Memory B cell (primary cell): ENCODE data around the gene ETF1.
A peak's percentile ranks its signal among the peaks of the same experiment; 100 is the strongest.
"Not testable (repeated sequence)": the region's sequence is repeated elsewhere in the genome, so short reads cannot be mapped to it uniquely, and the experiment has no call there.

Experiments used
- ATAC-seq: fragments of 150-1000 bp; cut with Tn5 transposase; 2 replicates; pipeline ENCODE4 v1.10.0; 2021; ENCODE audit warnings: low read depth, mild to moderate bottlenecking, moderate library complexity
- DNase-seq, 2 donors: peaks; one replicate each; pipeline ENCODE4 v3.0.0; 2022; ENCODE audit warnings: low spot score in 2 of 2
- H3K27ac Mint-ChIP-seq: one replicate; pipeline ENCODE4 v1.8.0; 2022; ENCODE audit warnings: mild to moderate bottlenecking, moderate library complexity, mixed read lengths
- H3K27me3 Mint-ChIP-seq: one replicate; pipeline ENCODE4 v1.8.0; 2022; ENCODE audit warnings: mixed read lengths
- H3K36me3 Mint-ChIP-seq: one replicate; pipeline ENCODE4 v1.8.0; 2022; ENCODE audit warnings: mild to moderate bottlenecking, mixed read lengths
- H3K4me1 Mint-ChIP-seq: one replicate; pipeline ENCODE4 v1.8.0; 2022; ENCODE audit warnings: mixed read lengths
- H3K4me3 Mint-ChIP-seq: one replicate; pipeline ENCODE4 v1.8.0; 2022; ENCODE audit warnings: mild to moderate bottlenecking, moderate library complexity, mixed read lengths
- H3K9me3 Mint-ChIP-seq: one replicate; pipeline ENCODE4 v1.8.0; 2022; ENCODE audit warnings: mixed read lengths

Gene ETF1

DNA sequence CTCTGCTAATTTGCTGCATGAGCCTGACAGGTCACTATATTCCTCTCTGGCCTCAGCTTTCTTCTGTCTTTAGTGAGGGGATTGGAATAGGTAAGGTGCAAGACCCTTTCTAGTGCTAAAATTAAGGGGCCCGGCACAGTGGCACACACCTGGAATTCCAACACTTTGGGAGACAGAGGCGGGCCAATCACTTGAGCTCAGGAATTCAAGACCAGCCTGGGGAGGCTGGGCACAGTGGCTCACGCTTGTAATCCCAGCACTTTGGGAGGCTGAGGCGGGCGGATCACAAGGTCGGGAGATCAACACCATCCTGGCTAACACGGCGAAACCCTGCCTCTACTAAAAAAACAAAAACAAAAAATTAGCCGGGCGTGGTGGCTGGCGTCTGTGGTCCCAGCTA lies 40.5 kb downstream of the ETF1 start:
- Mint-ChIP-seq H3K9me3 (no peaks in the 10 kb centered on the region), H3K4me3 (no peak overlapping the region), H3K4me1 (peaks cover 3% of the 10 kb centered on the region), H3K27ac (no peak overlapping the region), H3K27me3 (no peaks in the 10 kb centered on the region), H3K36me3 (peaks cover 3% of the 10 kb centered on the region)
- DNase-seq = no peak
- no peak for ATAC-seq

DNA sequence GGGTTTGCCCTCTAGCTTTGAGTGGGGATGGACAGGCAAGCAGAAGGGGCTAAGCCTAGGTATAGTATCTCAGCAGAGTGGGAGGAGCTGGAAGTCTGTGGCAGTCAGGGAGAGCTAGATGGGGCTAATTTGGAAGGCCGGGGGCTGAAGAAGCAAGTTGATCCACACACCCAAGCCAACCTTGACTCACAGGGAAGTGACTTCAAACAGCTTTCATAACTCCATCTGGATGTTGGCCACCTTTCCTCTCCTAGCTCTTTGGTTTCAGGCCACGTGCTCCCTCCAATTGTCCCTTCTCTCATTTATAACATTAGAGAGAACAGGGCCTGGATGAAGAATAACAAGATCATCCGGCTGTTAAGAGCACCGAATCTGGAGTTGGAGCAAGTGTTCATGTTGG lies 40.9 kb downstream of the ETF1 start:
- Mint-ChIP-seq H3K4me1 (peaks cover 3% of the 10 kb centered on the region), H3K36me3 (no peaks in the 10 kb centered on the region), H3K27me3 (no peaks in the 10 kb centered on the region), H3K4me3 (no peak overlapping the region), H3K9me3 (no peaks in the 10 kb centered on the region), H3K27ac (no peak overlapping the region)
- no peak for DNase-seq
- ATAC-seq = no peak

DNA sequence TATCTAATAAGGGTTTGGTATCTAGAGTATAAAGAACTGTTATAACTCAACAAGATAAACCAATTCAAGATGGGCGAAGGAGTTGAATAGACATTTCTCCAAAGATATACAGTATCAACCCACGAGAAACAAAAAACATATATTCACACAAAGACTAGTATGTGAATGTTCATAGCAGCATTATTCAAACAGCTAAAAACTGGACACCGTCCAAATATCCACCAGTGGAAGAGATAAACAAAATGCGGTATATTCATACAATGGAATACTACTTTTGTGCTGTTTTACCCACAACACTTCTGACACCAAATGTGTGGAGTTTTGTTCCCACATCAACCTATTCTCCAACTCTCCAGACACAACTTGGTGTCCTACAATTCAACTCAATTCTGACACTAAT lies 44.7 kb downstream of the ETF1 start:
- H3K27me3 Mint-ChIP-seq = peaks cover 4% of the 10 kb centered on the region
- H3K4me3 Mint-ChIP-seq = no peak overlapping the region
- no peaks in the 10 kb centered on the region for H3K4me1 Mint-ChIP-seq
- no peak overlapping the region for H3K27ac Mint-ChIP-seq
- ATAC-seq = no peak
- no peaks in the 10 kb centered on the region for H3K36me3 Mint-ChIP-seq
- H3K9me3 Mint-ChIP-seq = no peaks in the 10 kb centered on the region
- DNase-seq = no peak

DNA sequence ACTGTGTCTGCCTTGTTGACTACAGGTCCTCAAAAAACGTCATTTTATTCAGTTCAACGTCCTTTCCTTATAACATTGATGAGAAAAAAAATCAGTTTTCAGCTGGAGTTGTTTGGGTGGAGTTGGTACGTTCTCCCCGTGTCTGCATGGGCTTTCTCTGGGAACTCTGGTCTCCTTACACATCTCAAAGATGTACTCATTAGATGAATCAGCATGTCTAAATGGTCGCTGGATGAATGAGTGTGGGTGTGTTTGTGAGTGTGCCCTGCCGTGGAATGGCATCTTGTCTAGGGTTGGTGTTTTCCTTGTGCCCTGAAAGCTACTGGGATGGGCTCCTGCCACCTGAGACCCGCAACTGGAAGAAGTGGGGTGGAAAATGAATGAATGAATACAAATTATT lies 47.7 kb downstream of the ETF1 start:
- Mint-ChIP-seq H3K4me3 (no peak overlapping the region), H3K9me3 (no peaks in the 10 kb centered on the region)

DNA sequence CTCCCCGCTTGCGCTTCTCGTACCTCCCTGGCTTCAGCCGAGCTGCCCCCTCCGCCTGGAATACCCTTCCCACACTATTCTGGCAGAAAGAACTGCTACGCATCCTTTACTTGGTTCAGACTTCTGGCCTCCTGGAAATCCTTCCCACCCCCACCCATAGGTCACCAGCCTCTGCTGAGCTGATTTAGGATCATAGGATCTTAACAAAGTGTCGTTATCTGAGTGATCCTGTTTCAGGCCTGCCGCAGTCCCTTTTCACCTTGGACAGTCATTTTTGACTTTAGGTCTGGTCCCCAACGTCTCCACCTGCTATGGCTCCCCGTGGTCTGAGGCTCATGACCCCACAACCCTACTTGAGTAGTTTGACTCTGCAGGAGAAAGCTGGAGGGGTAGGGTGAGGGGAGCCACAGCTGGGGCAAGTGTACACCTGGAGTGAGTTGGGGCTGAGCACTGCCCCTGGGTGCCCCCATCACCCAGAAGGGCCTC lies 50.4 kb downstream of the ETF1 start:
- no peak for DNase-seq
- H3K4me1 Mint-ChIP-seq = peaks cover 4% of the 10 kb centered on the region

More for the DNA sequence above, 47.7 kb downstream of the ETF1 start:
- H3K36me3 Mint-ChIP-seq = no peaks in the 10 kb centered on the region
- H3K27me3 Mint-ChIP-seq = peaks cover 15% of the 10 kb centered on the region
- DNase-seq (no peak), ATAC-seq (no peak)
- peaks cover 4% of the 10 kb centered on the region for H3K4me1 Mint-ChIP-seq
- no peak overlapping the region for H3K27ac Mint-ChIP-seq

DNA sequence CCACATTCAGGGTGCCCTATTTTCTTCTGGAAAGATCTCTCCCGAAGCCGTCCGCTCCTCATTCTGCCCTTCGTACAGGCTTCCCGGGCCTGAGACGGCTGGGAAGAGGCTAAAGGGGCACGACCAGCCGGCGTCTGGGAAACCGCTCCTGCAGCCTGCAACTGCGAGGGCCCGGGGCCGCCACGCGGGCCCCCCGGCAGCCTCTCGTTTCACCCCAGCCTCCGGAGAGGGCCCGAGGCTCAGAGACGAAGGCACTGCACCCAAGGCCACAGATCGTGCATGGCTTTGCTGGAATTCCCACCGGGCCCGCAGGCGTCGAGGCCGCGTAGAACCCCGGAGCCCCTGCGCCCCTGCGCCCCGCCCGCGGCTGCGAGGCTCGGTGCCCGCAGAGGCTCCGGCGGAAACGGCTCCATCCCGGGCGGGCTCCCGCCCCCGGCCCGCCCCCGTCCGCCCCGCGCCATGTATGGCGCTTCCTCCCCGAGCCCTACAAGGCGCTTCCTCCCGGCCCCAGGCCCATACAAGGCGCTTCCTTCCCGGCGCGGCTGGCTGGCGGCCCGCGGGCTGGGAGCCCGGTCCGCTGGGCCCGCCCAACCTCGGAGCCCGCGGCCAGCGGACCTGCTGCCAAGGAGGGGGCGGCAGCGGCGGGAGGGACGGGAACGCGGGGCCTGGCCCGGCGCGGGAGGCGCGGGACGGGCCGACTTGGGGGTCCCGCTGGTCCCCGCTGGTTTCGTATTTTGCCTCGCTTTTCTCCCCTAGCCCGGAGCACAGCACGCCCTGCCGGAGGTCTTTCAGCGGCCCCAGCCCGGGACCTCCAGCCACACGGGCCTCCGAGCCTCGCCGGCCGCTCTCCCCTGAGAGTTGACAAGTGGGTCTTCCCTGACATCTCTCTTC lies 51.1 kb downstream of the ETF1 start:
- H3K27me3 Mint-ChIP-seq = peaks cover 16% of the 10 kb centered on the region
- peak overlapping the region; percentile 97 for H3K4me3 Mint-ChIP-seq
- ATAC-seq = peak; percentile 99

More for the DNA sequence above, 50.4 kb downstream of the ETF1 start:
- Mint-ChIP-seq H3K27me3 (peaks cover 16% of the 10 kb centered on the region), H3K9me3 (no peaks in the 10 kb centered on the region), H3K4me3 (peak overlapping the region; percentile 97), H3K36me3 (no peaks in the 10 kb centered on the region), H3K27ac (no peak overlapping the region)
- ATAC-seq = no peak

DNA sequence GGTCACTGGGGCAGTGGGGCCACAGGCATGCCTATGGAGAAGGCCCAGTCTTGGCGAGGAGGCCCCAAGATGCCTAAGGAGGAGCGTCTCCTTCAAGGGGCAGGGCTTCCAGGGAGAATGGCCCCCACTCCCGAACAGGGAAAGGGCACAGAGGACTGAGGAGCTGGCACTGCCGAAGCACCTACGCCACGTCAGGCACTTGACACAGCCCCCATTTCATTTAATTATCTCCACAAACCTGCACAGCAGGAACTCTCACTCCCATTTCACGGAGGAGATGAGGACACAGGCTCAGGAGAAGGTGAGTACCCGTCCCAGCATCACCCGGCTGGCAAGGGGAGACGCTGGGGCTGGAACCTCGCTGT lies 51.8 kb downstream of the ETF1 start:
- ATAC-seq = no peak
- no peak for DNase-seq
- peak overlapping the region; percentile 56 for H3K4me3 Mint-ChIP-seq
- H3K36me3 Mint-ChIP-seq = no peaks in the 10 kb centered on the region
- no peak overlapping the region for H3K27ac Mint-ChIP-seq
- H3K27me3 Mint-ChIP-seq = peaks cover 16% of the 10 kb centered on the region
- peaks cover 4% of the 10 kb centered on the region for H3K4me1 Mint-ChIP-seq
- H3K9me3 Mint-ChIP-seq = no peaks in the 10 kb centered on the region

More for the DNA sequence above, 51.1 kb downstream of the ETF1 start:
- Mint-ChIP-seq H3K9me3 (no peaks in the 10 kb centered on the region), H3K36me3 (no peaks in the 10 kb centered on the region), H3K27ac (no peak overlapping the region), H3K4me1 (peaks cover 4% of the 10 kb centered on the region)
- peak; percentile 71 to 74 for DNase-seq

DNA sequence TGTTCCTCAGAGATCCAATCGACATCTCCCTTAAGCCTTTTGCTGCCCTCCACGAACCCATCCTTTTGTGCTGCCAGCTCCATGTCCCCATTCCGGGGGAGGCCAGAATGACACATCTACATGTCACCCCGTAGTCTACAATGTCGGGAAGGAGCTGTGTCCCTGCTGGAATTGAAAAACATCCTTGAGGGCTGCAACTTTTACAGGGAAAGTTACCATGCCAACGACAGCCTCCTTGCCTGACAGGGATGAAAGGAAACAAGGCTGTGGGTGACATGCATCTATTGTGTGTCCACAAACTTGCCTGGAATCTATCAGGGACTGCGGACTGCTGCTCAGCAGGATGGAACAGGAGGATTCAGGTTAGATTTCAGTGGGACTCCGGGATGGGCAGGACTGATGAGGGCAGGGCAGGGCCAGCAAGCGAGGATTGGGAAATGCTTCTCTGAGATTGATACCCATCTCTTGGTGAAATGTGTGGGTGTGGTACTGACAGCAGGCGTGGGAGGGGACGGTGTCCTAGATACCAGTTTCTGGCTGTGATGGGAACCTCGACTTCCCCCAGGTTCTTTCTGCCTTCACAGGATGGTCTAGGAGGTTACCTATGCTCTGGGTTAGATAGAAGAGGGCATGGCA lies 52.3 kb downstream of the ETF1 start:
- ATAC-seq = no peak
- no peak overlapping the region for H3K27ac Mint-ChIP-seq
- H3K9me3 Mint-ChIP-seq = no peaks in the 10 kb centered on the region
- H3K36me3 Mint-ChIP-seq = no peaks in the 10 kb centered on the region
- peaks cover 16% of the 10 kb centered on the region for H3K27me3 Mint-ChIP-seq
- no peak for DNase-seq
- H3K4me3 Mint-ChIP-seq = peak overlapping the region; percentile 21
- peaks cover 4% of the 10 kb centered on the region for H3K4me1 Mint-ChIP-seq

DNA sequence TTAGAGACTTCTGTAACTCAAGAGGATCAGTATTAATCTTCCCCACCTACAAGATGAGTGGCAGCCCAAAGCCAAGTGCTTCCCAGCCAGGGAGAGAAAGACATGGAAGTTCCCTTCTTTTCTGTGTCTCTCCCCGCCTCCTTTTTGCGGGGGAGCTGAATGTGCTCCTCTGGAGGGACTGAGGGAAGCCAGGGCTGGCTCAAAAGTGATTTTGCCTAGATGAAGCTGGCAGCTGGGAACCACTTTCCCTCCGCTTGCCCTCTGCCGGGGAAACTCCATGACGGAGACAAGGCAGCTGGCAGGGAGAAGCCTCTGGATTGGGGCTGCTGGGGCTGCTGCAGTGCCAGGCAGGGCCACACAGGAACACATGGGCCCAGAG lies 53.4 kb downstream of the ETF1 start:
- H3K9me3 Mint-ChIP-seq = no peaks in the 10 kb centered on the region
- ATAC-seq (no peak), DNase-seq (no peak)
- peaks cover 4% of the 10 kb centered on the region for H3K4me1 Mint-ChIP-seq
- no peak overlapping the region for H3K27ac Mint-ChIP-seq
- no peak overlapping the region for H3K4me3 Mint-ChIP-seq
- peaks cover 13% of the 10 kb centered on the region for H3K27me3 Mint-ChIP-seq
- H3K36me3 Mint-ChIP-seq = no peaks in the 10 kb centered on the region

DNA sequence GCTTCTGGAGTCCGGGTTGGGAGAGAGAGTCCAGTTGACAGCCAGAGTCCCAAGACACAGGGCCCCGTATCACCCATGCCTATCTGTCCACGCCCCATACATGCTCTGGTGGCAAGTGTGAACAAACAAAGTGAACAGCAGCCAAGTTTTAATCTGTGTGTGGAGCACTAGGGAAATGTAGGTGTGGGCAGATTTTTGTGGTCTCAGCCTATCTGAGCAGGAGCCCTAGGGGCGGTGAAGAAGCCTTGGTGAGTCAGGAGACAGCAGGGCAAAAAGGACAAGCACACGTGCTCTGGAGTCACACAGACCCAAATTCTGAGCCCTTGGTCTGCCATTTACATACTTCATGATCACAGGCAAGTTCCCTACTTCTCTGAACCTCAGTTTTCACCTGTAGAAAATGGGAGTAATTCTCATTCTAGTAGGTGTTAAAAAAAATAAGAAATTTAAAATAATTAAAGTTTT lies 54.5 kb downstream of the ETF1 start:
- no peak overlapping the region for H3K27ac Mint-ChIP-seq
- no peak for DNase-seq
- peaks cover 4% of the 10 kb centered on the region for H3K4me1 Mint-ChIP-seq
- no peaks in the 10 kb centered on the region for H3K9me3 Mint-ChIP-seq
- no peak overlapping the region for H3K4me3 Mint-ChIP-seq
- no peak for ATAC-seq
- H3K36me3 Mint-ChIP-seq = no peaks in the 10 kb centered on the region
- H3K27me3 Mint-ChIP-seq = peaks cover 15% of the 10 kb centered on the region

DNA sequence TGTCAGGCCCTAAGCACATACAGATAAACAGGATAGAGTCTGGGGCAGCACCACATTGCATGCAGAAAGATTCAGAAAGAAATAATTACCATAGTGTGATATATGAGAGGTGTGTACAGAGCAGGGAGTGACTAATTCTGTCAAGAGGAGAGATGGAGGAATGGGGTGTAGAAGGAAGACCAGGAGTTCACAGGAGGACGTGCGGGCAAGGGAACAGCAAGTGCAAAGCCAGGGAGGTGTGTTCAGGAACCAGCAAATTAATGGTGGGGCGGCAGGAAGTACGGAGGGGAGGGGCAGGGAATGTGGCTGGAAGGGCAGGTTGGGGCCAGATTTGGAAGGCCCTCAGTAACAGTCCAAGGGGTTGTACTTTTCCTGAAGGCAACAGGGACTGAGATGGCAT lies 60.4 kb downstream of the ETF1 start:
- H3K27ac Mint-ChIP-seq = no peak overlapping the region
- DNase-seq (no peak), ATAC-seq (no peak)
- no peaks in the 10 kb centered on the region for H3K36me3 Mint-ChIP-seq
- peaks cover 9% of the 10 kb centered on the region for H3K27me3 Mint-ChIP-seq
- H3K4me1 Mint-ChIP-seq = no peaks in the 10 kb centered on the region
- H3K9me3 Mint-ChIP-seq = no peaks in the 10 kb centered on the region
- H3K4me3 Mint-ChIP-seq = no peak overlapping the region

DNA sequence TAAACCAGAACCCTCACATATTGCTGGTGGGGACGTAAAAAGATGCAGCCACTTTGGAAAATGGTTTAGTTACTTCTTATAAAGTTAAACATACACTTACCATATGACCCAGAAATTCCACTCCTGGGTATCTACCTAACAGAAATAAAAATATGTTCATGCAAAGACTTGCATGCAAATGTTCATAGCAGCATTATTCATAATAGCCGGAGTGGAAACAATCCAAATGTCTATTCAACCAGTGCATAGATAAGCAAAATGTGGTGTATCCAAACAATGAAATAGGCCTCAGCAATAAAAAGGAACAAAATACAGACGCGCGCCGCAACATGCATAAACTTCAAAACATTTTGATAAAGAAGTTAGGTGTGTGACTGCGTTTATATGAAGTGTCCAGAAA lies 66.1 kb downstream of the ETF1 start:
- Mint-ChIP-seq H3K4me3 (no peak overlapping the region), H3K4me1 (no peaks in the 10 kb centered on the region), H3K27ac (no peak overlapping the region), H3K9me3 (no peaks in the 10 kb centered on the region), H3K27me3 (peaks cover 11% of the 10 kb centered on the region), H3K36me3 (no peaks in the 10 kb centered on the region)
- DNase-seq = no peak
- ATAC-seq = no peak

DNA sequence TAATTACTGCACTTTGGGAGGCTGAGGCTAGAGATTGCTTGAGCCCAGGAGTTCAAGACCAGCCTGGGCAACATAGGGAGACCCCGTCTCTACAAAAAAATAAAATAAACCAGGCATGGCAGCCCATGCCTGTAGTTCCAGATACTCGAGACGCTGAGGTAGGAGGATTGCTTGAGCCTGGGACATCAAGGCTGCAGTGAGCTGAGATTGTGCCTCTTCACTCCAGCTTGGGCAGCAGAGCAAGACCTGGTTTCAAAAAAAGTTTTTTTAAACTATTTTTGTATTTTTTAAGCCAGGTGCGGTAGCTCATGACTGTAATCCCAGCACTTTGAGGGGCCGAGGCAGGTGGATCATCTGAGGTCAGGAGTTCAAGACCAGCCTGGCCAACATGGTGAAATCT lies 69.9 kb downstream of the ETF1 start:
- not testable (repeated sequence) for H3K36me3 Mint-ChIP-seq, H3K4me3 Mint-ChIP-seq, H3K27ac Mint-ChIP-seq, H3K27me3 Mint-ChIP-seq, ATAC-seq, H3K4me1 Mint-ChIP-seq, DNase-seq, H3K9me3 Mint-ChIP-seq

DNA sequence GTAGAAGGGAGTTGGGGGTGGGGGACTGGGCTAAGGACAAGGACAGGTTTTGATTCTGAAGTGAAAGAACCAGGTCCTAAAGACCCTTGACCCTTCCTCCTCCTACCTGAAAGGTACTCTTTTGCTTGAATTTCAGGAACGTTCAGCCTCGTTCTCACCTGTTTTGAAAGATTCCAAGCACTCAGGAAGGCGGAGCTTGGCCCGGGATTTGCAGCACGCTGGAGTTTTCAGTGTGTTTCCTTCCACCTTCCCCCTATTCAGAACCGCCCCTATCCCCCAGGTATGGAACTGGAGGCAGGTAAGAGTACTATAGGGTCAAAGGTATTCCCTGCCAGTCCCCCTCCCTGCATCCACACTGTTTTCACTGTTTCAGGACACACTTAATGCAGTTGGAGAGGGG lies 70.7 kb downstream of the ETF1 start:
- Mint-ChIP-seq H3K4me1 (peaks cover 12% of the 10 kb centered on the region), H3K4me3 (no peak overlapping the region), H3K27me3 (peaks cover 6% of the 10 kb centered on the region), H3K36me3 (peaks cover 10% of the 10 kb centered on the region), H3K9me3 (no peaks in the 10 kb centered on the region), H3K27ac (no peak overlapping the region)
- DNase-seq (no peak), ATAC-seq (no peak)
